ENCODE measurements around the gene PTPA. TPM values are rescaled to one million over a fixed set of nuclear protein-coding genes. Genes with fewer than 3 reads are reported as not detected.

PTPA gene
- total and polyA plus RNA-seq, 10 of the 15 experiments (the other 5 are each of a cell fraction or from before 2014, with no cell fraction given): 1.6 to 111 (median 55.1) TPM

GRCh38 chr9:129072171-129072570 is 39.0 kb upstream of the PTPA start:
- ChIA-PET SMC1A (ENCODE audit: uncharacterized antibody, unreplicated experiment) (no interaction called here), RAD21 (ENCODE audit: unreplicated experiment) (no interaction called here), POLR2A (no interaction called here), CTCF (no interaction called here)
- Histone ChIP-seq H3K9ac (ENCODE audit: control insufficient read depth, insufficient read depth, low read length) (no peak overlapping the region), H3K79me2 (ENCODE audit: control insufficient read depth, insufficient read depth, low read length) (no peaks in the 10 kb centered on the region), H3K27me3 (replicated peaks in 1 of 2; ENCODE audit: control insufficient read depth in 2 of 2, insufficient read depth in 2 of 2, low read length in 1 of 2) (no peaks in the 10 kb centered on the region), H3K4me1 (ENCODE audit: control insufficient read depth, insufficient read depth, low read length) (peaks cover 12% of the 10 kb centered on the region), H3K36me3 (ENCODE audit: control insufficient read depth in 2 of 2, insufficient read depth in 2 of 2, low read length in 1 of 2) (no peaks in the 10 kb centered on the region; a peak in 2 of 4 replicates), H3K9me3 (replicated peaks; ENCODE audit: control insufficient read depth, insufficient read depth, low read length) (no peaks in the 10 kb centered on the region), H3K27ac (ENCODE audit: control insufficient read depth, insufficient read depth) (no peak overlapping the region), H3K4me2 (ENCODE audit: control insufficient read depth, insufficient read depth) (no peak overlapping the region), H2AFZ (ENCODE audit: control insufficient read depth, low read depth, low read length) (no peak overlapping the region), H4K20me1 (ENCODE audit: control insufficient read depth, insufficient read depth) (no peaks in the 10 kb centered on the region), H3K4me3 (no peak overlapping the region)
- WGBS (ENCODE audit: insufficient coverage, insufficient replicate concordance, low lambda C conversion rate, missing lambda C conversion rate): 92% methylated on average over 9 of the region's 9 CpGs
- intact Hi-C loops (cut with micrococcal nuclease; ENCODE audit: unreplicated experiment) (no loop called here), in situ Hi-C loops (cut with MboI) (no loop called here)
- DNase-seq (ENCODE audit: low read depth, low spot score): no peak
- TF ChIP-seq, protein P1, sequence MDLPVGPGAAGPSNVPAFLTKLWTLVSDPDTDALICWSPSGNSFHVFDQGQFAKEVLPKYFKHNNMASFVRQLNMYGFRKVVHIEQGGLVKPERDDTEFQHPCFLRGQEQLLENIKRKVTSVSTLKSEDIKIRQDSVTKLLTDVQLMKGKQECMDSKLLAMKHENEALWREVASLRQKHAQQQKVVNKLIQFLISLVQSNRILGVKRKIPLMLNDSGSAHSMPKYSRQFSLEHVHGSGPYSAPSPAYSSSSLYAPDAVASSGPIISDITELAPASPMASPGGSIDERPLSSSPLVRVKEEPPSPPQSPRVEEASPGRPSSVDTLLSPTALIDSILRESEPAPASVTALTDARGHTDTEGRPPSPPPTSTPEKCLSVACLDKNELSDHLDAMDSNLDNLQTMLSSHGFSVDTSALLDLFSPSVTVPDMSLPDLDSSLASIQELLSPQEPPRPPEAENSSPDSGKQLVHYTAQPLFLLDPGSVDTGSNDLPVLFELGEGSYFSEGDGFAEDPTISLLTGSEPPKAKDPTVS (IDR thresholded peaks at IDR 0.05; ENCODE audit: low read depth, low read length): no peak
- TF ChIP-seq CREB1 (IDR thresholded peaks at IDR 0.05; ENCODE audit: low read depth): no peak
- TF ChIP-seq, protein P2, sequence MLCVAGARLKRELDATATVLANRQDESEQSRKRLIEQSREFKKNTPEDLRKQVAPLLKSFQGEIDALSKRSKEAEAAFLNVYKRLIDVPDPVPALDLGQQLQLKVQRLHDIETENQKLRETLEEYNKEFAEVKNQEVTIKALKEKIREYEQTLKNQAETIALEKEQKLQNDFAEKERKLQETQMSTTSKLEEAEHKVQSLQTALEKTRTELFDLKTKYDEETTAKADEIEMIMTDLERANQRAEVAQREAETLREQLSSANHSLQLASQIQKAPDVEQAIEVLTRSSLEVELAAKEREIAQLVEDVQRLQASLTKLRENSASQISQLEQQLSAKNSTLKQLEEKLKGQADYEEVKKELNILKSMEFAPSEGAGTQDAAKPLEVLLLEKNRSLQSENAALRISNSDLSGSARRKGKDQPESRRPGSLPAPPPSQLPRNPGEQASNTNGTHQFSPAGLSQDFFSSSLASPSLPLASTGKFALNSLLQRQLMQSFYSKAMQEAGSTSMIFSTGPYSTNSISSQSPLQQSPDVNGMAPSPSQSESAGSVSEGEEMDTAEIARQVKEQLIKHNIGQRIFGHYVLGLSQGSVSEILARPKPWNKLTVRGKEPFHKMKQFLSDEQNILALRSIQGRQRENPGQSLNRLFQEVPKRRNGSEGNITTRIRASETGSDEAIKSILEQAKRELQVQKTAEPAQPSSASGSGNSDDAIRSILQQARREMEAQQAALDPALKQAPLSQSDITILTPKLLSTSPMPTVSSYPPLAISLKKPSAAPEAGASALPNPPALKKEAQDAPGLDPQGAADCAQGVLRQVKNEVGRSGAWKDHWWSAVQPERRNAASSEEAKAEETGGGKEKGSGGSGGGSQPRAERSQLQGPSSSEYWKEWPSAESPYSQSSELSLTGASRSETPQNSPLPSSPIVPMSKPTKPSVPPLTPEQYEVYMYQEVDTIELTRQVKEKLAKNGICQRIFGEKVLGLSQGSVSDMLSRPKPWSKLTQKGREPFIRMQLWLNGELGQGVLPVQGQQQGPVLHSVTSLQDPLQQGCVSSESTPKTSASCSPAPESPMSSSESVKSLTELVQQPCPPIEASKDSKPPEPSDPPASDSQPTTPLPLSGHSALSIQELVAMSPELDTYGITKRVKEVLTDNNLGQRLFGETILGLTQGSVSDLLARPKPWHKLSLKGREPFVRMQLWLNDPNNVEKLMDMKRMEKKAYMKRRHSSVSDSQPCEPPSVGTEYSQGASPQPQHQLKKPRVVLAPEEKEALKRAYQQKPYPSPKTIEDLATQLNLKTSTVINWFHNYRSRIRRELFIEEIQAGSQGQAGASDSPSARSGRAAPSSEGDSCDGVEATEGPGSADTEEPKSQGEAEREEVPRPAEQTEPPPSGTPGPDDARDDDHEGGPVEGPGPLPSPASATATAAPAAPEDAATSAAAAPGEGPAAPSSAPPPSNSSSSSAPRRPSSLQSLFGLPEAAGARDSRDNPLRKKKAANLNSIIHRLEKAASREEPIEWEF (IDR thresholded peaks at IDR 0.05; ENCODE audit: insufficient replicate concordance, low read depth, low read length): no peak
- TF ChIP-seq DPF2 (IDR thresholded peaks at IDR 0.05): no peak
- TF ChIP-seq MTA3 (IDR thresholded peaks at IDR 0.05; ENCODE audit: borderline replicate concordance, low read length): no peak
- no peak for TF ChIP-seq SKIL (IDR thresholded peaks at IDR 0.05; ENCODE audit: low read depth, poor library complexity, severe bottlenecking)
- TF ChIP-seq STAT1 (conservative IDR thresholded peaks at IDR 0.05): no peak
- no peak for TF ChIP-seq CHD1 (IDR thresholded peaks at IDR 0.05; ENCODE audit: low read depth, low read length)
- no peak for TF ChIP-seq FOS (IDR thresholded peaks at IDR 0.05; ENCODE audit: borderline replicate concordance, extremely low read depth, insufficient read length)
- no peak for TF ChIP-seq MXI1 (IDR thresholded peaks at IDR 0.05; ENCODE audit: low read depth, low read length)
- TF ChIP-seq, protein P3, sequence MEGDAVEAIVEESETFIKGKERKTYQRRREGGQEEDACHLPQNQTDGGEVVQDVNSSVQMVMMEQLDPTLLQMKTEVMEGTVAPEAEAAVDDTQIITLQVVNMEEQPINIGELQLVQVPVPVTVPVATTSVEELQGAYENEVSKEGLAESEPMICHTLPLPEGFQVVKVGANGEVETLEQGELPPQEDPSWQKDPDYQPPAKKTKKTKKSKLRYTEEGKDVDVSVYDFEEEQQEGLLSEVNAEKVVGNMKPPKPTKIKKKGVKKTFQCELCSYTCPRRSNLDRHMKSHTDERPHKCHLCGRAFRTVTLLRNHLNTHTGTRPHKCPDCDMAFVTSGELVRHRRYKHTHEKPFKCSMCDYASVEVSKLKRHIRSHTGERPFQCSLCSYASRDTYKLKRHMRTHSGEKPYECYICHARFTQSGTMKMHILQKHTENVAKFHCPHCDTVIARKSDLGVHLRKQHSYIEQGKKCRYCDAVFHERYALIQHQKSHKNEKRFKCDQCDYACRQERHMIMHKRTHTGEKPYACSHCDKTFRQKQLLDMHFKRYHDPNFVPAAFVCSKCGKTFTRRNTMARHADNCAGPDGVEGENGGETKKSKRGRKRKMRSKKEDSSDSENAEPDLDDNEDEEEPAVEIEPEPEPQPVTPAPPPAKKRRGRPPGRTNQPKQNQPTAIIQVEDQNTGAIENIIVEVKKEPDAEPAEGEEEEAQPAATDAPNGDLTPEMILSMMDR (IDR thresholded peaks at IDR 0.05 in 2 of 3, conservative IDR thresholded peaks at IDR 0.05 in 1 of 3; ENCODE audit: control insufficient read depth in 2 of 3, extremely low read depth in 1 of 3, insufficient read depth in 1 of 3, low read depth in 3 of 3, low read length in 3 of 3): no peak
- no peak for ATAC-seq
- FAIRE-seq: no peak
- BruUV-seq (replicated peaks): no TSS peak
